Muscle of arm (tissue), 12 donors: ENCODE data around the gene PLEKHG5. TPM values are rescaled to one million over a fixed set of nuclear protein-coding genes. Genes with fewer than 3 reads are reported as not detected.
A peak's percentile ranks its signal among the peaks of the same experiment; 100 is the strongest.
"Not testable (repeated sequence)": the region's sequence is repeated elsewhere in the genome, so short reads cannot be mapped to it uniquely, and the experiment has no call there.

Experiments
- DNase-seq: peaks from one replicate; pipeline ENCODE4 v3.0.0-alpha.2; 2013
- polyA plus RNA-seq, 12 donors: library from polyadenylated mRNA; unstranded; fragments of 120-200 nt; gene quantifications; one replicate each; pipeline ENCODE4 v1.2.1, GENCODE V29; 2013; ENCODE audit not compliant: insufficient read length in 12 of 12

PLEKHG5 gene
- polyA plus RNA-seq, 12 donors: 6.5 to 32.0 (median 9.8) TPM; not detected in 1

GRCh38 chr1:6497215-6497866 lies 5.9 kb upstream of the PLEKHG5 start:
- DNase-seq: no peak

- DNase-seq: no peak
Observed at GRCh38 chr1:6496890-6497214, 5.4 kb upstream of the PLEKHG5 start.

GRCh38 chr1:6496365-6496721 lies 4.9 kb upstream of the PLEKHG5 start:
- DNase-seq: no peak

- DNase-seq: no peak
Observed at GRCh38 chr1:6495540-6496364, 4.3 kb upstream of the PLEKHG5 start.

- no peak for DNase-seq
Observed at GRCh38 chr1:6495041-6495441, 3.6 kb upstream of the PLEKHG5 start.

- no peak for DNase-seq
Observed at GRCh38 chr1:6494627-6495026, 3.2 kb upstream of the PLEKHG5 start.

GRCh38 chr1:6493834-6494223 lies 2.4 kb upstream of the PLEKHG5 start:
- not testable (repeated sequence) for DNase-seq

- no peak for DNase-seq
Observed at GRCh38 chr1:6491966-6492365, 499 bp upstream of the PLEKHG5 start.

GRCh38 chr1:6491081-6491449 lies 402 bp downstream of the PLEKHG5 start:
- no peak for DNase-seq

GRCh38 chr1:6490181-6491080 lies 1.0 kb downstream of the PLEKHG5 start:
- DNase-seq: no peak

GRCh38 chr1:6489799-6490180 lies 1.7 kb downstream of the PLEKHG5 start:
- DNase-seq: peak; percentile 59

- DNase-seq: no peak
Observed at GRCh38 chr1:6489383-6489765, 2.1 kb downstream of the PLEKHG5 start.

- no peak for DNase-seq
Observed at GRCh38 chr1:6488602-6489382, 2.7 kb downstream of the PLEKHG5 start.

- no peak for DNase-seq
Observed at GRCh38 chr1:6487804-6488484, 3.5 kb downstream of the PLEKHG5 start.

GRCh38 chr1:6486433-6487011 lies 4.9 kb downstream of the PLEKHG5 start:
- DNase-seq: peak; percentile 74

- no peak for DNase-seq
Observed at GRCh38 chr1:6485168-6486101, 6.0 kb downstream of the PLEKHG5 start.

- DNase-seq: no peak
Observed at GRCh38 chr1:6484826-6485167, 6.7 kb downstream of the PLEKHG5 start.

GRCh38 chr1:6483761-6484117 lies 7.7 kb downstream of the PLEKHG5 start:
- no peak for DNase-seq

- no peak for DNase-seq
Observed at GRCh38 chr1:6483017-6483760, 8.3 kb downstream of the PLEKHG5 start.
